ENCODE measurements around the gene PTPRJ.
"Not testable (repeated sequence)": the region's sequence is repeated elsewhere in the genome, so short reads cannot be mapped to it uniquely, and the experiment has no call there.

The PTPRJ gene

DNA sequence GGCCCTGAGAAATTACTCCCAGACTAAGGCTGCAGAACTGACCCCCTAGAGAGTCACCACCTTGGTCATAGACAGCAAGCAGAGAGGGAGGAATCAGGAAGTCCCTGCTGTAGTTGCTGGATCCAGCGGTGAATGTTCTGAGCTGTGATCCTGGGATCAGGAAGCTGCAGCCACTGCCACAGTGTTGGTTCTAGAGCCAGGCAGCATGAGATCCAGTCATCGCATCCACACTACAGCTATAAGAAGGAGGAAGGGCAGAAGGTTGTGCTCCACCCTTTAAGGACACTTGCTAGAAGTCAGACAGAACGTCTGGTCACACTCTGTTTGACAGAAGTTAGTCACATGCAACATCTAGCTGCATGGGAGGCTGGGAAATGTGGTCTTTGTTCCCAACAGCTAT lies 131.5 kb downstream of the PTPRJ start:
- DNase-seq (ENCODE audit: low read depth, low spot score), result no peak

DNA sequence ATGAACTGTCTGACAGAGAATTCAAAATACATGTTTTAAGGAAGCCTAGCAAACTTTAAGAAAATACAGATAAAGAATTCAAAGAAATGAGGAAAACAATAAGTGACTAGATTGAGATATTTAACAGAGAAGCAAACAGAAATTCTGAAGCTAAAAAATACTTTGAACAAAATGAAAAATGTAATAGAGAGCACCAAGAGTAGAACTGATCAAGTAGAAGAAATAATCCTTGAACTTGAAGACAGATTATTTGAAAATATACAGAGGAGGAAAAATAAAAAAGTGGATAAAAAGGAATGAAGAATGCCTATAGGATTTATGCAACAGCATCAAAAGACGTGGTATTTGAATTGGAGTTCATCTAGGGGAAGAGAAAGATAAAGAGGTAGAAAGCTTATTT lies 134.4 kb downstream of the PTPRJ start:
- DNase-seq (ENCODE audit: low read depth, low spot score), result no peak

DNA sequence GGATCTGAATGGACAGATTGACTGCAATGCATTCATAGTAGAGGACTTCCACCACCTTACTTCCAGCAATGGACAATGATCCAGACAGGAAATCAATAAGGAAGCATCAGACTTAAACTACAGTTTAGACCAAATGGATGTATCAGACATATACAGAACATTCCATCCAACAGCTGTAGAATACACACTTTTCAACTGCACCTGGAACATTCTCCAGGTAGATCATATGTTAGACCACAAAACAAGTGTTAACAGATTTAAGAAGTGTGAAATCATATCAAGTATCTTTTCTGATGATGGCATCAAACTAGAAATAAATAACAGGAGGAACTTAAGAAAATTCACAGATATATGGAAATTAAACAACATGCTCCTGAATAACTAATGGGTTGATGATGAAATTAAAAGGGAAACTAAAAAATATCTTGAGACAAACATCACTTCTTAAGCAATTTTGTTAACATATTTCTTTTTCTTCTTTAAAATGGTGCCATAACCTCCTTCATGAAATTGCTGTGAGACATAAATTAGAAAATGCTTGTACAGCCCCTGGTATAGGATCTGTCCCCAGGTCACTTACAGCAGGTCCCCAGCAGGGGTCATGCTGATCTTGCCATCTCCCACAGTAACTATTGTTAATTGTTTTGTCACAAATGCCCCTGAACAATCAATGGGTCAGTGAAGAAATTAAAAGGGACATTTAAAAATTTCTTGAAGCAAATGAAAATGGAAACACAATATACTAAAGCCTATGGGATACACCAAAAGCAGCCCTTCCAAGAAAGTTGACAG lies 136.3 kb downstream of the PTPRJ start:
- no peak for DNase-seq (ENCODE audit: low read depth, low spot score)

DNA sequence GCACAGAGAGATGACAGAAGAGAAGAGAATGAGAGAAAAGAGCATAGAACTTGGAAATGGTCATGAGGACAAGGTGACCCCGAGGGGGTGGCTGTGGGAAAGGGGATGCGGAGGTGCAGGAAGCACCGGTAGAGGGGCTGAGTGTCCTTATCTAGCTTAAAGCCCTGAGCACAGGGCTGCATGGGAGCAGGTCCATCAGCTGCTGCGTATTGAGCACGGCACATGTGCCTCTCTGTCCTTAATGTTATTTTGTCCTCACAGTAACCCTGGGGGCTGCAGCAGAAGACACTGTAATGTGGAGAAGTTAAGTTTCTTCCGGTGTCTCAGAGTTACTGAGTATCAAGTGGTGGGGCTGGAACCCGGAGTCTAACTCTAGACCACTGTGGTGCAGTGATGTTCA lies 141.9 kb downstream of the PTPRJ start:
- DNase-seq (ENCODE audit: low read depth, low spot score), result no peak

DNA sequence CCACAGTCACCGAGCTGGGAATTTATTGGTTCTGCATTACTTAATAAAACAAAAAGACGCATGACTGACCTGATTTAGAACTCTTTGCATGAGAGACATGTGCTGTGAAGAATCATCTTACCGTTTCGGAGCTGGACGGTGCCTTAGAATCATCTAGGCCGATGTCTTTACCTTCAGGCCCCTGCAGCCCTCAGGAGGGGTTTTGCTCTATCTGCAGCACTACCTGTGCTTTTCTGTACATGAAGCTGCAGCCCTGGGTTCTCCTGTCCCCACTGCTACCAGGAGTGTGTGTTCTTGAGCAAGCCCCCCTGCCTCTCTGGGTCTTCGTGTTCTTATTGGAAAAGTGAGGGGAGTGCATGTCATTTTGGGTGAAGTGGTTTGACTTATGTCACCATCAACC lies 142.3 kb downstream of the PTPRJ start:
- DNase-seq (ENCODE audit: low read depth, low spot score), result no peak

DNA sequence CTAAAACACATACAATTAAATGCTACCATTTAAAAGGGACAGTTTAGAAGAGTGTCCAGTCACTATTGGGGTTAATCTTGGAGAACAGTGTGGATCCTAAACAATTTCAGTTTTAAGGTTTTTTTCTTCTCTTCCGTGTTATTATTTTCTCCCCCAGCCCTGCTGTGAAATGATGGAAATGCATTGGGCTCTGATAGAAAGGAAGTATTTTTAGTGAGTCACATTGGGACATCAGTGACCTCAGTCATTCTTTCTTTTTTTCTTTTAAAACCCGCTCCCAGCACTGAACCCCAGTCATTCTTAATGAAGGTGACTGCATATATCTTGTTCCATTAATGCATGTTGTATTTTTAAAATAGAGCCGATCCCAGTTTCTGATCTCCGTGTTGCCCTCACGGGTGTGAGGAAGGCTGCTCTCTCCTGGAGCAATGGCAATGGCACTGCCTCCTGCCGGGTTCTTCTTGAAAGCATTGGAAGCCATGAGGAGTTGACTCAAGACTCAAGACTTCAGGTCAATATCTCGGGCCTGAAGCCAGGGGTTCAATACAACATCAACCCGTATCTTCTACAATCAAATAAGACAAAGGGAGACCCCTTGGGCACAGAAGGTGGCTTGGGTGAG lies 143.0 kb downstream of the PTPRJ start:
- no peak for DNase-seq (ENCODE audit: low read depth, low spot score)

DNA sequence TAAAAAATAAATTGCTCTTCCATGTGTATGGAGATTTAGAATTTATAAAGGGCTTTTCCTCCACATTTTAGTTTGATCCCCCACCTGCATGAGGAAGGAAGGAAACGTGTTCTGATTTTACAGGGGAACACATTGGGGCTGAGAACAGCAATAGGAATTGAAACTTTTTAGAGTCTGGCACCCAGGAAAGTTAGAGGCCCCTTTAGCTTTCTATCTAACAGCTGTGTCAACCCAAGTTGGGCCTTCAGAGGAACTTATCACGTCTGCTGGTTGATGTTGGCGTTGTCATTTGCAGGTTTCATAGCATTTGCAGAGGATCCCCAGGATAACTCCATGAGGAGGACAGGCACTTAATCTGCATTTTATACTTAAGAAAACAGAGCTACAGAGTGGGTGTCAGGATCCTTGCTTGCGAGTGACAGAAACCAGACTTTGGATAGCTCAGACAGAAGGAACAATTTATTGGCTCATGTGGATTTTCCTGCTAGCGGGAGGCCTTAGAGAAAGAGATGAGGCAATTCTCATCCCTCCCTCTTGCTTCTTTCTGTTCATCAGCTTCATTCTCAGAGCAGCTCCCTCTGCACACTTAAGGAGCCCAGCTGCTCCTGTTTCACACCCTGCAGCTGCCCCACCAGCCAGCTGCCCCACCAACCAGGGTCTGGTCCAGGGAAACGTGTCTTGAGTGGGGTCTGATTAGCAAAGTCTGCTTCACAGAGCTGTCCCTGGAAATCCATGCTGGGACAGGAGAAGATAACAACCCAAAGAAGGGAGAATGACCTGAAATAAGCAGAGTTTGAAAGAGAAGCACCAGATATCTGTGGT lies 143.8 kb downstream of the PTPRJ start:
- DNase-seq (ENCODE audit: low read depth, low spot score), result no peak

DNA sequence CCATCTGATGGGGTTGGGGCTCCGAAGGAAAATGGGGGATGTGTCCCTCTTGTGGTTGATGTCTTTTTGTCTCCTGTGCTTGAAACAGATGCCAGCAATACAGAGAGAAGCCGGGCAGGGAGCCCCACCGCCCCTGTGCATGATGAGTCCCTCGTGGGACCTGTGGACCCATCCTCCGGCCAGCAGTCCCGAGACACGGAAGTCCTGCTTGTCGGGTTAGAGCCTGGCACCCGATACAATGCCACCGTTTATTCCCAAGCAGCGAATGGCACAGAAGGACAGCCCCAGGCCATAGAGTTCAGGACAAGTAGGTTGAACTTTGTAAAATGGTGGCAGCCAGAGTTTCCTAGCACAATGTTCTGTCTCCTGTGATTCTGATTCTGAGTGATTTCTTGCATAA lies 144.5 kb downstream of the PTPRJ start:
- DNase-seq (ENCODE audit: low read depth, low spot score), result no peak

DNA sequence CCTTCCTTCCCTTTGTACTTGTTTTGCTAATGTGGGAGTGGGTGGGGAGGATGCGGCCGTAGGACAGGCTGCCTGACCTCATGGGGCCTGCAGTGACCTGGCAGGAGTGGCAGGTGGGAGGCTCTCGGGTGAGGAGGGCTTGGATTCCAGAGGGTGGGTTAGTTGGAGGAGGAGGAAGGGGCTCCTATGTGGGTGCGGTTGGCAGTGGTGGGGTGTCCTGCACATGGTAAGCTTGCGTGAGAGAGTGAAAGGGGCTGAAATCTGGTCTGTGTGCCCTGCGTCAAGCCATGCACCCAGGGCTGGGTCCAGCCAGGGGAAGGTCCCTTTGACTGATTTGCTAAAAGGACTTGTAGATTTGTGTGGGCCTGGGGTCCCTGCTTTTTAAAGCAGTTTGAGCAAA lies 145.5 kb downstream of the PTPRJ start:
- DNase-seq (ENCODE audit: low read depth, low spot score), result no peak

DNA sequence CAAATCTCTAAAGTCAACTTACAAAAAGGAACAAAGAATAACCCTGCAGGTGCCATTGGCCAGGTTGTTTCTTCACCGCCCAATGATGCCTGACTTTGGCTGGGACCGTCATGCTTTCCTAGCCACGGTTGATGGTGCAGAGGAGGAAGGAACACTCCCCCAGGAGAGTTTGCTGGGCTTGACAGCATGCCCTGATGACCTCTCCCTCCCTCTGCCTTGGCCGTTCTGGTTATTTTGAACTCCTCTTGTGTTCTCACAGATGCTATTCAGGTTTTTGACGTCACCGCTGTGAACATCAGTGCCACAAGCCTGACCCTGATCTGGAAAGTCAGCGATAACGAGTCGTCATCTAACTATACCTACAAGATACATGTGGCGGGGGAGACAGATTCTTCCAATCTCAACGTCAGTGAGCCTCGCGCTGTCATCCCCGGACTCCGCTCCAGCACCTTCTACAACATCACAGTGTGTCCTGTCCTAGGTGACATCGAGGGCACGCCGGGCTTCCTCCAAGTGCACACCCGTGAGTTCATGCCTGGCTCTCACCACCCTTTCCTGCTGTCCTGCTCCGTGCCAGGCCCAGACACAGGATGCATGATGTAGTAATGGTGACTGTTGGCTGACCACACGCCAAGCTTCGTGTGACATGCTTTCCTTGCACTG lies 147.3 kb downstream of the PTPRJ start:
- DNase-seq (ENCODE audit: low read depth, low spot score), result no peak

DNA sequence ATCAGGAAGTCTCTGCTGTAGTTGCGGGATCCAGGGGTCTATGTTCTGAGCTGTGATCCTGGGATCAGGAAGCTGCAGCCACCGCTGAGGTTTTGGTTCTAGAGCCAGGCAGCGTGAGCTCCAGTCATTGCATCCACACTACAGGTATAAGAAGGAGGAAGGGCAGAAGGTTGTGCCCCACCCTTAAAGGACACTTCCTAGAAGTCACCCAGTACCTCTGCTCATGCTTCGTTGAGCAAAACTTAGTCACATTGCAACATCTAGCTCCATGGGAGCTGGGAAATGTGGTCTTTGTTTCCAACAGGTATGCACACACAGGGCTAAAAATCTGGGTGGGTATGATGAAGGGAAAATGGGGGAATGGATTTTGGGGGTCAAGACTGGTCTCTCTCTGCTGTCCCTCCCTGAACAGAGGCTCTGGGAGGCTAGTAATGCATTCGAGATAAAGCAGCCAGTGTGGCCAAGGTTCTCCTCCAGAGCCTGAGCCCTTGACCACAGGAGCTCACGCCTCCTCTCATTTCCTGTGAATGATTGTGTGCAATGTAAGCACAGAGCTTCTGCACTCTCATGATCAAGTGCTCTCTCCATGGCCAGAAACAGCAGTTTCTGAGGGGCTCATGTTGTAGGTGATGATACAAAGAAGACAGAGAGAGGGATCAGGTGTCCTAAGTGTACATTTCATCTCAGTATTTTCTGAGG lies 149.5 kb downstream of the PTPRJ start:
- no peak for DNase-seq (ENCODE audit: low read depth, low spot score)

DNA sequence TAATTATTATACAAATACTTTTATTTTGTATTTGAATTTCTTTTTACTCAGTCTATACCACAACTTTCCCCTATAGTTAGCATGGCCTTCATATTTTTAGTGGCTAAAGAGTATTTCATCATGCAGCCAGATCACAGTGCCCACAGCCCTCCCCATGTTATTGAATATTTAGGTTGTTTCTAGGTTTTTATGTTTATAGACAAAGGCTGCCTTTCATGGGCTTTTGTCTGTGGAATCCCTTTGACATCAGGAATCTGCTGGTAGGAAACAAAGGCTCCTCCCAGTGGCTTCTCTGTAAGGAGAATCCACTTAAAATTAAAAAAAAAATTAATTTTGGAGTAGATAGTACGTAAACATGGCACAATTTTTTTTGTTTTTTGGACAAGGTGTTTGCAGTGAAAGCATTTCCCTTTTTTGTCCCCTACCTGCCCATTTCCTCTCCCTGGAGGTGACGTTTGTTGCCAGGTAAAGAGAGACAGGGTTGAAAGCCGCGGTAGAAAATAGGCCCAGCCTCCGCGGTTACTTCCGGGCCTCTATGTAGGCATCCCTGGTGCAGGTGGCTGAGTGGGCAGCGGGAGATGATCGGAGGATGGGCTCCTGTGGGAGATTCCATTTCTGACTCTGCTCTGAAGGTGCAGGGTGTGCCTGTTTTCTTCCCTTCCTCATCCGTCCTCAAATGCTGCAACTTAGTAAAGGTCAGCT lies 154.0 kb downstream of the PTPRJ start:
- no peak for DNase-seq (ENCODE audit: low read depth, low spot score)

DNA sequence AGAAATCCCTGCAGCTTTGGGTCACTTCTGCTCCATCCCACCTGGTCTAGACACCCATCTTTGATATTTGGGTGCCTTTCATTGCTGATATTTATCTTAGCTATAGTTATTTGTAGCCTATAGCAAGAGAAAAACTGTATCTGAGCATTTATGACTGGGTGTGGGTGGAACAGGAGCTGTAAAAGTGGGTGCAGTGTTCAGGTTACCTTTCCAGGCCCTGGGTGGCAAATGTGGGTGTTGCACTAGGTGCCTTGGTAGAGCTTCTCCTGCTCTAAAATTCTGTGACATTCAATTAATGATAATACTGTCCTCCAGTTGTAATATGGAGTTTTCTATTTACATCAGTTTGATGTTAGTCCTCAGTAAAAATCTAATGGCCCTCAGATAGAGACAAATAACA lies 157.9 kb downstream of the PTPRJ start:
- DNase-seq (ENCODE audit: low read depth, low spot score), result no peak

DNA sequence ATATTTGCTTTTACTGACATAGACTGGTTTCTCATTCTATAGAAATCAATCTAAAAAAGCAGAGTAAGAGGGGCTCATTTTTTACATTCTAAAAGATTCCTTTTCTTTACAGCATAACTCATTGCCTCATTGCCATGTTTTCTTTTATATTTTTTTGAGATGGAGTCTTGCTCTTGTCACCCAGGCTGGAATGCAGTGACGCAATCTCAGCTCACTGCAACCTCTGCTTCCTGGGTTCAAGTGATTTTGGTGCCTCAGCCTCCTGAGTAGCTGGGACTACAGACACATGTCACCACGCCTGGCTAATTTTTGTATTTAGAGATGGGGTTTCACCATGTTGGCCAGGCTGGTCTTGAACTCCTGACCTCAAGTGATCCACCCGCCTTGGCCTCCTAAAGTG lies 159.5 kb downstream of the PTPRJ start:
- DNase-seq (ENCODE audit: low read depth, low spot score), result not testable (repeated sequence)

DNA sequence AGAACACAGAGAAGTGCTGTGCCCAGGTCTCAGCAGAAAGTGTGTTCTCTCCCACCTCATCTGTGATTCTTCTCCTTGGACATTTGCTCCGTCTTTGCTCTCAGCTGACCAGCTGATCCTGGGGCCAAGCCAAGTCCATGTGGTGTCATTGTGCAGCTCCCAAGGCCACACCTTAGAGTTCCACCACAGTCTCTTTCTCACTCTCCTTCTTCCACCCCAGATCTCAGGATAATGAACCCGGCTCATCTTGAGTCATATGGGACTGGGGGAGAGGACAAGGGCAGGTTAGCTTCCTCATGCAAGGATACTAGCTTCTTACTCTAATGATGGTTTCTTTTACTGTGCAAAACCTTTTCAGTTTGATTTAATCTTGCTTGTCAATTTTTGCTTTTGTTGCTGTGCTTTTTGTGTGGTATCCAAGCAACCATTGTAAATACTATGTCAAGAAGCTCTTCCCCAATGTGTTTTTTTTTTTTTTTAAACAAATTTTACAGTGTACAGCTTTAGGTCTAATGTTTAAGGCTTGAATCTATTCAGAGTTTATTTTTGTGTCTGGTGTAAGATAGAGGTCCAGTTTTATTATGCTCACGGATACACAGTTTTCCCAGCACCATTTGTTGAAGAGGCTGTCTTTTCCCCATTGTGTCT lies 161.2 kb downstream of the PTPRJ start:
- DNase-seq (ENCODE audit: low read depth, low spot score), result no peak

DNA sequence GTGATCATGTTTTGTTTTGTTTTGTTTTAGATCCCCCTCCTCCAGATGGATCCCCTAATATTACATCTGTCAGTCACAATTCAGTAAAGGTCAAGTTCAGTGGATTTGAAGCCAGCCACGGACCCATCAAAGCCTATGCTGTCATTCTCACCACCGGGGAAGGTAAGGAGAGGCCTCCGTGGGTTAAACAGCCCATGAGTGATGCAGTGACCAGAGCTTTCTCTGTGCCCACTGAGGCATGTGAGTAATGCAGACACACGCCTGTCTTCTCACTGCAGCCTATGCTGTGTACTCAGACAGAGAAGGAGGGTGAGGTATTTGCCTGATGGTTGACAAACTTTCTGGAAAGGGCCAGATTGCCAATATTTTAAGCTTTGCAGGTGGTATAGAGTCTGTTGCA lies 162.5 kb downstream of the PTPRJ start:
- no peak for DNase-seq (ENCODE audit: low read depth, low spot score)

DNA sequence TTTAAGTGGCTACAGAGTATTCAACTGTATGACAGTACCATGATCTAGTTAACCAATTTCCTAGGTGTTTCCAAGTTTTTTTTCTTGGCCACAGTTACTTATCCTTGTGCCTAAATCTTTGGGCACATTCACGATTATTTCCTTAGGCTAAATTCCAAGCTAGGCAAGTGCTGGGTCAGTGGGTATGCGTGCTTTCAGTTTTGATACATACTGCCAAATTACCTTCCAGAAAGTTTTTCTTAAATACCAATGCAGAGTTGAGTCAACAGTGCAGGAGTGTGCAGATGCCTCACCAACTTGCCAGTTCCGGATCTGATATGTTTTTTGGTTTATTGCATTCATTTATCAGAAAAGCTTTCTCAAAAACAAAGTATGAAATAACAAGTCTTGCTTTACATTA lies 168.4 kb downstream of the PTPRJ start:
- no peak for DNase-seq (ENCODE audit: low read depth, low spot score)

DNA sequence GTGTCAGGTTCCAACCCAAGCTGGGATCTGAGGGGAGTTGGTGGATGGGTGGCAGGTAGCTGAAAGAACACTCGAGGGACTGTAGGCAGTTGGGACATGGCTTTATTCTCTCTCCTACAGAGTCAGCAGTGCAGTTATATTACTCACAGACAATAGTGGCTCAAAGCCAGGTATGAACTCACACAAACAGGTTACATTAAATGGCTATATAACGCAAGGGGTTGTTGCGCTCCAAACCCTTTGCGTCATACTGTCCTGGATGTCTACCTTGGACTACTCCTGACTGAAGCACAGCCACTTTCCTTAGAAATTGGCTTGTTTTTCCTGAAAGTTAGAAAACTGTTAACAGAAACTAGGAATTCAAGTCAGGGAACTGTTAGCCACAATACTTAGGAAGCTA lies 169.9 kb downstream of the PTPRJ start:
- no peak for DNase-seq (ENCODE audit: low read depth, low spot score)

DNA sequence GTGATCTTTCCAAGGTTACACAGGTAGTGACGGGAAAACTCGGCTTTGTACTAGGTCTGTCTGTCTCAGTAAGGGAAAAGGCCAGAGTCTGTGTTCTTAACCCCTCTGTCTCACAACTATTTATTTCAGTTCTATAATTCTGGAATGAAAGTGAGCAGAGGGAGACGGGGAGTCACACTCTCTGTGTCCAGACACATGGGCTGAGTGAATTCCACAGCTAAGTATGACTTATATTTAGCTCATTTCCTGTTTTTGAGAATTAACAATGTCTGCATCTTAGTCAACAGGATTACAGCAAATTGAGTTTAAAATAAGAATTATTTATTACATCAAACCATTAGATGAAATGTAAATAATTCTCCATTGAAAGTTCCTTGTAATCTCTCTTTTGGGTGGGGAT lies 173.8 kb downstream of the PTPRJ start:
- DNase-seq (ENCODE audit: low read depth, low spot score), result no peak
